Measurements from ENCODE around the gene PCSK4. TPM values are rescaled to one million over a fixed set of nuclear protein-coding genes. Genes with fewer than 3 reads are reported as not detected.
"Not testable (repeated sequence)": the region's sequence is repeated elsewhere in the genome, so short reads cannot be mapped to it uniquely, and the experiment has no call there.

Gene PCSK4
- polyA plus RNA-seq, 1 donor = 1.4 TPM

GRCh38 chr19:1439525-1440417 is 50.4 kb downstream of the PCSK4 start:
- not testable (repeated sequence) for DNase-seq (ENCODE audit: low read depth)

DNA sequence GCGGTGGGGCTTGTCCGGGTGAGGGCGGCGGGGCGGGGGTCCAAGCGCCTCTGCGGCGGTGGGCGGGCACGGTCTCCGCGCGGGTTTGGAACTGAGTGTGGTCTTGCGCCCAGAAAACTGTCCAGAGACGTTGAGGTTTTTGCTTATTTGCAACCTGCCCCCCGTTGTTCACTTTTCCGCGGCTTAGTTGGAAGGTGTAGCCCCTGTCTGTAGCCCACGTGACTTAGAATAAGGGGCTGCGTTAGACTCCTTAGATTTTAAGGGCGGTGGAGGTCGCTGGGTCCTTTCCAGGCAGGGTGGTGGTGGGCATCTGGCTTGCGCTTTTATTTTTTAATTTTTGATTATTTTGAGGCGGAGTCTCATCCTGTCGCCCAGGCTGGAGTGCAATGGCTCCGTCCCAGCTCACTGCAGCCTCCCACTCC is 51.2 kb downstream of the PCSK4 start:
- no peak for DNase-seq (ENCODE audit: low read depth)

DNA sequence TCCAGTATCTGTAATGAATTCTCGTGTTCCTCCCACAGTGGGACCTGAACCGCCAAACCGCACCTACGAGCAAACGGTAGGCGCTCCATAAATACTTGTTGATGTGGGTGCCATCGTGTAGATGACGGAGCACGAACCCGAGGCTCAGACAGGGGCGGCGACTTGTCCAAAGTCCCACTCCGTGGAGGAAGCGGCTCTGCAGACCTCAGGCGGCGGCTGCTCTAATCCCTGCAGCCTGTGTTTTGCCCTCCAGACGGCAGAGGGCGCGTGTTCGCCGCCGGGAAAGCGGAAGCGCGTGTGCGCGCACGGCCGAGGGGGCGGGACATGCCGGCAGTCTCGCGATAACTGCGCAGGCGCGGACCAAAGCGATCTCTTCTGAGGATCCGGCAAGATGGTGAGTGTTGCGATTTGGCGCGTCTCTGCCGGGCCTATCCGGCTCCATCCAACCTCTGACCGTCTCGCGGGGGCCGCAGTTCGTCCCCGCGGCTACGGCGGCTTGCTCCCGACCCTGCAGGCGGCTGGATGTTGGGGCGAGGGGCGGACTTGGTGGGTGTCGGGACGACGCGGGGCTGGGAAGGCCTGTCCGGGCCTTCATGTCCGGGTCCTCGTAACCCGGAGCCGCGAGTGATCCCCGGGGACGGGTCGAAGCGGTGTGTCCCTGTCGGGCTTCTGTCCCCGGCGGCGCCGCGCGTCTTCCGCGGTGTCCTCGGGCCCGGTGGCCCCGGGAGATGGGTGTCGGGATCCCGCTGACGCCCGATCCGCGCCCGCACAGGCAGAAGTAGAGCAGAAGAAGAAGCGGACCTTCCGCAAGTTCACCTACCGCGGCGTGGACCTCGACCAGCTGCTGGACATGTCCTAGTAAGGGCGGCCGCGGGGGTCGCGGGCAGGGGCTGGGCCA is 51.9 kb downstream of the PCSK4 start, which contains the start of gene RPS15:
Gene RPS15 (plus strand): TSS at position 362 of the 898 bp plus-strand sequence. CDS start 30 bp downstream, at position 392.
- peak; percentile 89 for DNase-seq (ENCODE audit: low read depth)

- DNase-seq (ENCODE audit: low read depth) = no peak
Measured at GRCh38 chr19:1437609-1438008, 52.5 kb downstream of the PCSK4 start.

DNA sequence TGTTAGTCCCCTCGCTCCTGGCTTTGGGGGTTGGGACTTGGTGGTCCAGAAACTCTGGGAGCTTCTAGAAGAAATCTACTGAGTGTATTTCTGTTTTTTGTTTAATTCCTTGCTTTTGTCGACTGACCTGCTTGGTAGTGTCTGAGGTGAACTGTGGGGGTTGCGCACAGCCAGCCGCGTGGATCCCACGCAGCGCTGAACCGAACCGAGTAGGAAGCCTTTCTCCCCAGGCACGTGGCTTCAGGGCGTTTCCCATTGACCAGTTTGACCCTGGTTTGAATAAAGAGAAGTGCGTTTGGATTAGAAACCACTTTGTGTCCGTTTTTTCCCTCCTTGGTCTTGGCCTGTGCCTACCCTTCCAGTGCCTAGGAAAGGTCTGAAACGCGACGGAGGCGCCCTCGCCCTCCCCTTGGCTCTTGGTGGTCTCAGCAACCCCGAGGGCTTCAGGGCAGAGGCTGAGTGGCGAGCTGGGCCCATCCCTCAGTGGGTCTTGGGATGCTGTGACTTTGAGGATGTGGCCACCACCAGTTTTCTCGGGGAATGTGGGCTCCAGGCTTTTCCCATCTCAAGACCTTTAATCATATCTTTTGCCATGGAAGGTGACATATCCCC is 54.7 kb downstream of the PCSK4 start:
- no peak for DNase-seq (ENCODE audit: low read depth)

- no peak for DNase-seq (ENCODE audit: low read depth)
Measured at GRCh38 chr19:1434577-1435060, 55.5 kb downstream of the PCSK4 start.

- DNase-seq (ENCODE audit: low read depth) = no peak
Measured at GRCh38 chr19:1434040-1434366, 56.1 kb downstream of the PCSK4 start.

DNA sequence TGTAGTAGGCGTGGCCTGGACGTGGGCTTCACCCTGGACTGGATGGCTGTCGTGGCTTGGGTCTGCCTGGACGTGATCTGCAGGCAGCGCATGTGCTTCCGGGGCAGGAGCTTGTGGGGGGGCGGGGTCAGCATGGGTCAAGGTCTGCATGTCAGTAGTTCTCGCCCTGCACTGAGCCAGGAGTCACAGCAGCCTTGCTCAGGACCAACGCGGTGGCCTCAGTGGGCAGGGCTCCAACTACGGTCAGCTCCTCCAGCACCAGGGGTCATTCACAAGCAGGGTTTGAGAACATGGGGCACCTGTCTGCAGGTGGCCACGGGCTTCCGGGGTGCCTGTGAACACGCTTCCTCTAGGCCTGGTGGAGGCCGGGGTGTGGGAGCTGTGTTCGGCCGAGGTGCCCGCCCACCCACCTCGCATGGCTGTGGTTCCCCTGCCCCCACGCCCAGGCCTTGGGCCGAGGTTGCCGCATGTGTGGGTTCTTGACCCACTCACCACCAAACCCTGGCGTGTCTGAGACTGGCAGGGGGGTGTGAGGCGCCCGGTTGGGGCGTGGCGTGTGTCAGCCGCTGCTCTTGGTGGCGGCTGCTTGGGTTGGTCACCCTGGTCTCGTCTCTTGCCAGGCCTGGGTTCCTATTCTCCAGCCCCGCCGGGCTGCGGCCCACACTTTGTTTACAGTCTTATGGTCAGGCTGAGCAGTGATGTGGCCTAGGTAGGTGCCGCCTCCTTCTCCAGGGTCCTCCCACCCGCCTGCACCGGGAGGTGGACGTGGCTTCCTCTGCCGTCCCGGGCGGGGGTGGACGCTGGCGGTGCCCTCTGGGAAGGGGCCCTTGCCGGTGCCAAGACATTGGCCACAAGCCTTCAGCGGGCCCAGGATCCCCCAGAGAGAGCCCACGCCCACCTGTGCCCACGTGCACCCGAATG is 56.8 kb downstream of the PCSK4 start:
- DNase-seq (ENCODE audit: low read depth) = no peak

DNA sequence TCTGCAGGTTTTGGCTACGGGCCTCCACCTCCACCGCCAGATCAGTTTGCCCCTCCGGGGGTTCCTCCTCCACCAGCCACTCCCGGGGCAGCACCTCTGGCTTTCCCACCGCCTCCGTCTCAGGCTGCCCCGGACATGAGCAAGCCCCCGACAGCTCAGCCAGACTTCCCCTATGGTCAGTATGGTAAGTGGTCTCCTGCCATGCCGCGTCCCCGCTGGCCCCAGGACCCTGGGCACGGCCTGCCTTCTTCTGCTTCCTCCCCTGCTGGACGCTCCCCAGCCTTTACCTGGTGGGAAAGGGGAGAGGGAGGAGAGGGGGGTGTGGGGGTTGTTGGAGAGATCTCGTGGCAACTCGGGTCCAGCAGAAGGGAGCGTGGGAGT is 57.7 kb downstream of the PCSK4 start:
- DNase-seq (ENCODE audit: low read depth) = no peak

DNA sequence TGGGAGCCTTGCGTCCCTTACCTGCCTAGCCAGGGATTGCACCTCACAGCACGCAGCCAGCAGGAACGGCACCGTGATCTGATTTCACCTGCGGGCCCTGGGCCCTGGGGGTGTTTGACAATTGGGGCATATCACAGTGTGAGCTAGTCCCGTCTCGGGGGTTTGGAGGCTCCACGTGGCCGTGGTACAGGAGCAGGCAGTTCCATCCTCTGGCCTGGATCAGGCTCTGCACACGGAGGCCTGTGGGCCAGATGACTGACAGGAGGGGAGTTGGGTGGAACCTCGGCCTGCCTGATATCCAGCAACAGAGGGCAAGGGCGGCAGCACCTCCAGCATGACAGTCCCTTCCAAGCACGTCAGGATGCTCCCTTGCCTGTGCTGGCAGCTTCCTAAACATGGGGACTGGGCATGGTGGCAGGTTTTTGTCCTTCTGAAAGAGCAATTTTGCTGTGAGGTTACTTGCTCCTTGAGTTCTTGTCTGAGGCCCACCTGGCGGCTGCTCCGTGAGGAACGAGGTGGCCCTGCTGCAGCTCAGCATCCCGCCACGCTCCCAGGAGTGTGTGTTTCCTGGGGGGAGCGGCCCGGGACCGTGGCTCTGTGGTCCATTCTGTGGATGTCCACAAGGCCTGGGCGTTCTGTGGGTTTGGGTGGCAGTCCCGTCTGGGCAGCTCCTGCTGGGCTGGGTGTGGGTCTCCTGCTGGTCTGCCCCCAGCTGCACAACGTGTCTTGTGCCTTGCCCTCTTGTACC is 58.2 kb downstream of the PCSK4 start:
- DNase-seq (ENCODE audit: low read depth) = no peak

Other genes with a start within 250 kb of the PCSK4 start
- 167 TPM for gene ATP5F1D, start 248.6 kb downstream of the PCSK4 start, polyA plus RNA-seq (ENCODE audit: insufficient read length)
- gene MIDN, start 241.8 kb downstream of the PCSK4 start, polyA plus RNA-seq (ENCODE audit: insufficient read length) = 41.7 TPM
- gene CIRBP, start 221.0 kb downstream of the PCSK4 start, polyA plus RNA-seq (ENCODE audit: insufficient read length) = 483 TPM
- 13.7 TPM for gene FAM174C, start 214.8 kb downstream of the PCSK4 start, polyA plus RNA-seq (ENCODE audit: insufficient read length)
- gene EFNA2, start 204.5 kb downstream of the PCSK4 start, polyA plus RNA-seq (ENCODE audit: insufficient read length) = 1.1 TPM
- gene NDUFS7, start 106.4 kb downstream of the PCSK4 start, polyA plus RNA-seq (ENCODE audit: insufficient read length) = 88.5 TPM
- gene GAMT, start 88.8 kb downstream of the PCSK4 start, polyA plus RNA-seq (ENCODE audit: insufficient read length) = 218 TPM
- 66.9 TPM for gene DAZAP1, start 82.8 kb downstream of the PCSK4 start, polyA plus RNA-seq (ENCODE audit: insufficient read length)
- 1,159 TPM for gene RPS15, start 52.0 kb downstream of the PCSK4 start, polyA plus RNA-seq (ENCODE audit: insufficient read length)
- 0.91 TPM for gene APC2, start 40.2 kb downstream of the PCSK4 start, polyA plus RNA-seq (ENCODE audit: insufficient read length)
- 16.5 TPM for gene C19orf25, start 11.1 kb downstream of the PCSK4 start, polyA plus RNA-seq (ENCODE audit: insufficient read length)
- 1.3 TPM for gene REEP6, start 831 bp upstream of the PCSK4 start, polyA plus RNA-seq (ENCODE audit: insufficient read length)
- 16.5 TPM for gene ADAMTSL5, start 22.7 kb upstream of the PCSK4 start, polyA plus RNA-seq (ENCODE audit: insufficient read length)
- gene PLK5, start 33.7 kb upstream of the PCSK4 start, polyA plus RNA-seq (ENCODE audit: insufficient read length) = 0.20 TPM
- 29.4 TPM for gene MEX3D, start 78.0 kb upstream of the PCSK4 start, polyA plus RNA-seq (ENCODE audit: insufficient read length)
- 62.6 TPM for gene MBD3, start 102.5 kb upstream of the PCSK4 start, polyA plus RNA-seq (ENCODE audit: insufficient read length)
- 117 TPM for gene UQCR11, start 115.1 kb upstream of the PCSK4 start, polyA plus RNA-seq (ENCODE audit: insufficient read length)
- gene TCF3, start 162.3 kb upstream of the PCSK4 start, polyA plus RNA-seq (ENCODE audit: insufficient read length) = 124 TPM

Measured in forelimb muscle (tissue), 1 donor.